GM19455 (cell line): ENCODE measurements around the gene PIKFYVE.
"Not testable (repeated sequence)": the region's sequence is repeated elsewhere in the genome, so short reads cannot be mapped to it uniquely, and the experiment has no call there.

Experiments used
- ATAC-seq: cut with Tn5 transposase; IDR thresholded peaks from one replicate; pipeline ENCODE4 v1.9.1; 2021; ENCODE audit not compliant: unreplicated experiment

The PIKFYVE gene

DNA sequence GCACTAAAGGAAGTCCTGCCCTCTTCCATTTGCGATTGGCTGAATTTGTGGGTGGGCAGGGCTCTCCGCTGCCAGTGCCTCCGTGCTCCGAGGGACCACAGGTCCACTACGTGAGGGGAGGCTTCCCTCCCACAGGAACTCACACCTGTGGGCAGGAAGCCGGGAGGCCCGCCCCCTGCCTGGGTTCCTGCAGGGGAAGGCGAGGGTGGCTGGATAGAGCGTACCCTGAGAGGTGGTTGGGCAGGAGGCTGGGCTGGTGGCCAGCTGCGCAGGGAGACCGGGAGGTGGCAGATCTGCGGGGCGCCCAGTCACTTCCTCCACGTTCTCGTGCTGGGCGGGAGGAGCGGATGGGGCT lies 93.6 kb downstream of the PIKFYVE start:
- no peak for ATAC-seq

DNA sequence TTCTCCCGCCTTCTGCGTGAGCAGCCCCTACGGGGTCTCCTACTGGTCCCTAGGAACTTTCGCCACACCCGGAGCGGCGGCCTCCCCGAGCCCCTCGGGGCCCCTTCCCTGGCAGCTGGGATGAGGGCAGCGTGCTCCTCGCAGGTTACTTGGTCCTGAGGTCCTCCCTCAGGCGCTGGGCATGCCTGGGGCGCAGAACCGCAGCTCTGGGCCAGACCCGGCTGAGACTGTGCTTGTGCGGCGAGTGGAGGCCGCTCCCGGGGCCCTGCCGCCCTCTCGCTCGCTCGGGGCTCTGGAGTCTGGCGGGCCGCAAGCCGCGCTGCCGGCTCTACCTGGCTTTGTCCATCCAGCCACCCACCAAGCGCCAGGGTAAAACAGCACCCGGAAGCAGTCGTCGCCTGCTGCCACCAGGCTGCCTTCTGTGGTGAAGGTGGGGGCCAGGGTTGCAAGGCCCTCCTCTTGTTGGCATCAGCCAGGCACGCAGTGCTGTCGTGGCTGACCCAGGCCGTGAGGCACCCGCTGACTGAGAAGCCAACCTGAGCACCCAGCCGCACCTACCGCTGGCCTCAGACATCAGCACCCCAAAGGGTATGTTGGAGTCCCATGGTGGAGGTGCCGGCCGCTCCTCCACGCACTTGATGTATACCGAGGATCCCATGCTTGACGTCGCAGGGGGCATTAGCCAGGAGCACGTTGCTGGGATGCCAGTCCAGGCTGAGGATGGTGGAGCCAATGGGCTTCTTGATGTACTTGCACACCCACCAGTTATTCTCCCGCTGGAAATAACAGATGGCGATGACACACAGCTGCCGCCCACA lies 94.4 kb downstream of the PIKFYVE start:
- ATAC-seq: no peak

DNA sequence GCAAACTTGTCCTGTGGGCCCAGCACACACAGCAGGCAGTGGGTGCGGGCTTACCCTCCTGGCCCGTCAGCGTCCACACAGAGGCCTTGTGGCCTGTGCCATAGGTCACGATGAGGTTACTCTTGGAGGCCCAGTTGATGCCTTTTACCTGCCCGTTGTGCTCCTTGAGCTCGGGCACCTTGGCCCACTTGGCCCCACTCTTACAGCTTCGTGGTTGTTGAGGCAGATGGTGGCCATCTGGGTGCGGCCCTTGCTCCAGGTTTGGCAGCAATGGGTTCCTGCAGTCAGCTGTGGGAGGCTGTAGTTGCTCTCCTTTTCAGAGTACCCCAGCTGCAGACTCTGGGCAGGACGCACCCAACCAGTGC lies 95.0 kb downstream of the PIKFYVE start:
- no peak for ATAC-seq

DNA sequence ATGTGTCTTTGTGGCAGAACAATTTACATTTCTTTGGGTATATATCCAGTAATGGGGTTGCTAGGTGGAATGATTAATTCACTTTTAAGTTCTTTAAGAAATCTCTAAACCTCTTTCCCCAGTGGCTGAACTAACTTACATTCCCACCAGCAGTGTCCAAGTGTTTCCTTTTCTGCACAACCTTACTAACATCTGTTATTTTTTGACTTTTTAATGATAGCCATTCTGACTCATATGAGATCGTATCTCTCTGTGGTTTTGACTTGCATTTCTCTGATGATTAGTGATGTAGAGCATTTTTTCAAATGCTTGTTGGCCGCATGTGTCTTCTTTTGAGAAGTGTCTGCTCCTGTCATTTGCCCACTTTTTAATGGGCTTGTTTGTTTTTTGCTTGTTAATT lies 97.4 kb downstream of the PIKFYVE start:
- no peak for ATAC-seq

DNA sequence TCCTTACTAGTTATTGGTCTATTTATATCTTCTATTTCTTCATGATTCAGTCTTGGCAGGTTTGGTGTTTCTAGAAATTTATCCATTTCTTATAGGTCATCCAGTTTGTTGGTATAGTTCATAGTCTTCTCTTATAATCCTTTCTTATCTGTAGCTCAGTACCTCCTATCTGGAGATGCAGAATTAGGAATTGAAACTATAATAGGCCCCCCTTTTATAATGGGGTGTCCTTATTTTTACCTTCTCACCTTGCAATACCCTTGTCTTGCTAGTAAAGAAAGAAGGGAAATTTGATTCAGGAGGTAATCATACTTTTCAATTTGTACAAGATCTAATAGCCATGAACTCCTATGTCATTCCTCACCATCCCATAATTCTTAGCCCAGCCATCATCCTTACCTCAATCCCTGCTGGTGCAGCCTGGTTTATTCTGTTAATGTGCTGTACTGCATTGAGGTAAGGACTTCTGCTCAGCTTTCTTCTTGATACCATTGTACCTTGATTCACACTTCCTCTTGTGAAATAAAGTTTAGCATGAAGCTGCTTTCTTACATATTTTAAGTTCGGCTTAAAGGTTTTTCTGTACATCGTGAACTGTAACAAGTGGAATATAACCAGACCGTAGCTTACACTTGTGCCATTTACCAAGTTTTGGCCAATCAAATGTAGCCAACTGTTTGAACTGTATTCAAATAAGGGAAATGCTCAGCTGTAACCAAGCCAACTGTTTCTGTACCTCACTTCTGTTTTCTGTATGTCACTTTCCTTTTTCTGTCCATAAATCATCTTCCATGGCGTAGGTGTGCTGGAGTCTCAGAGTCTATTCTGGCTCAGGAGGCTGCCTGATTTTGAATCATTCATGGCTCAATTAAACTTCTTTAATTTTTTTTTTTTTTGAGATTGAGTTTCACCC lies 100.4 kb downstream of the PIKFYVE start:
- peak; percentile 64 for ATAC-seq

DNA sequence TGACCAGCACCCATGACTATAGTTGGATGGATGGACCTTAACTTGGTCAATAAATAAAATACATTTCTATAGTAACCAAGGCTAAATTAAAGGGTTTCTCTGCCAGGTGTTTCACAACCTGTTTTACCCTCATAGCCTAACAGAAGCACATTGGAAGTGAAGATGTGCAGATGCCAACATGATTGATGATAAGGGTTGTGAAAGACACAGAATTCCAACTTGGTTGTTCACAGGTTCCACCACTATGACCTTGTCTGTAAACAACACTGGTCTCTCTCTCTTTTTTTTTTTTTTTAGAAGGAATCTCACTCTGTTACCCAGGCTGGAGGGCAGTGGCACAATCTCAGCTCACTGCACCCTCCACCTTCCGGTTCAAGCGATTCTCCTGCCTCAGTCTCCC lies 103.0 kb downstream of the PIKFYVE start:
- no peak for ATAC-seq

DNA sequence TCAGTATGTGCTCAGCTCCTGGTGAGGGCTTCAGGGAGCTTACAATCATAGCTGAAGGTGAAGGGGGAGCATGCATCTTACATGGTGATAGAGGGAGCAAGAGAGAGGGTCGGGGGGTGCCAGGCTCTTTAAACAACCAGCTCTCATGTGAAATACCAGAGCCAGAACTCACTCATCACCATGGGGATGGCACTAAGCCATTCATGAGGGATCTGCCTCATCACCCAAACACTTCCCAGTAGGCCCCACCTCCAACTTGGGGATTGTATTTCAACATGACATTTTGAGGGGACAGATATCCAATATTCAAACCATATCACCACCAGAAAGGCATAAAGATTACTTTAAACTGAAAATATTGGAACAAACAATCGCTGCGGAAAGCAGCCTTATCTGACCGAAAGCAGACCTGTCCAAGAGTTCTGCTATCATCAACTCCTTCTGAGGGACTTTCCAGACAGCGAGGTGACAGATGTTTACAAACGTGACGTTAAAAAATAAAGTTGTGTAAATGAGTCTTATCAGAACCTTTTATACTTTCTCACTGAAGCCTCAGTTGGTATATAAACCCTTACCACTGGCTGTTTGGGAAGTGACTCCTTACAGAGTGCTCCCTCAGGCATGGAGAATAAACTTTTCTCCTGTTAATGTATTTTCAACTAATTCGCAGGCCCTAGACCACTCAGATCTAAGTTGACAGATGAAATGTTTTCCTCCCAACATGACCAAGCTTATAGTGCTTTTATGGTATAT lies 105.0 kb downstream of the PIKFYVE start:
- no peak for ATAC-seq

DNA sequence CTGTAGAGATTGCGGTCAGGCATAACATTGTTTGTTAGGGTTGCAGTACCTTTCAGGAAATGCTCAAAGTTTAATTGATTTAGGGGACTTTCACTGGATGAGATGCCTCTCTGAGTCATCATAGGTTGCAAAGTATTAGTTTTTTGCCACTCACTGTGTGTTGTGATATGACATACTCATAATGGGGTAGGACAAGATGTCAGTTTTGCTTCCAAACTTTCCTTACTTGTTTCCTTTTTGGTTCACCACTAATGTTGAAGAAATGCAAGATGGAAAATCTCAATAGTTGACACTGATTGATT lies 105.5 kb downstream of the PIKFYVE start:
- ATAC-seq: no peak

DNA sequence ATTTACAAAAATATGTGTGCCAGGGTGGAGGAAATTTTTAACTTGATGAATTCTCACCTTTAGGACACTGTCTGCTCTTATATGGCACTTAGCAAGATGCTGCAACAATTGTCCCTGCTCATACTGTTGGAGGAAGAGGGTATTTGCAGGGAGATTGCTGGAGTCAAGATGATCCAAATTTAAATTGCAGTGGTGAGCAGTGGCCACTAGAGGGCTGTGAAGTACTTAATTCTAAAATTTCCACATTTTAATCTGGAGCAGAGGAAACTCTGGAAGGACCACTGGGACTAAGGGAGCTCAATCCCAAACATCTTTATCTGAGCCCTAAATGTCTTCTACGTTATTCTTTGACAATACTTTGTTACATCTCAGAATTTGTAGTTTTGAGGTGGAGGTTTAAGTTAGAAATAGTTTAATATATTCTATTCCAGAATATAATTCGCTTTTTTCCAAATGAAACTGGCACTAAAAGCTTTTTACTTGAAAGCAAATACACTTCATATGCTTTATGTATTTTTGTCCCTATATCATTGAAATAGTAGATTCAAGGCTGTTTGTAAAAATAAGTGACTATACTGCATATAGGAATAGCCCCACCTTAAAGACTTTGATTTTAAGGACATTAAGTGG lies 107.5 kb downstream of the PIKFYVE start:
- peak; percentile 59 for ATAC-seq

DNA sequence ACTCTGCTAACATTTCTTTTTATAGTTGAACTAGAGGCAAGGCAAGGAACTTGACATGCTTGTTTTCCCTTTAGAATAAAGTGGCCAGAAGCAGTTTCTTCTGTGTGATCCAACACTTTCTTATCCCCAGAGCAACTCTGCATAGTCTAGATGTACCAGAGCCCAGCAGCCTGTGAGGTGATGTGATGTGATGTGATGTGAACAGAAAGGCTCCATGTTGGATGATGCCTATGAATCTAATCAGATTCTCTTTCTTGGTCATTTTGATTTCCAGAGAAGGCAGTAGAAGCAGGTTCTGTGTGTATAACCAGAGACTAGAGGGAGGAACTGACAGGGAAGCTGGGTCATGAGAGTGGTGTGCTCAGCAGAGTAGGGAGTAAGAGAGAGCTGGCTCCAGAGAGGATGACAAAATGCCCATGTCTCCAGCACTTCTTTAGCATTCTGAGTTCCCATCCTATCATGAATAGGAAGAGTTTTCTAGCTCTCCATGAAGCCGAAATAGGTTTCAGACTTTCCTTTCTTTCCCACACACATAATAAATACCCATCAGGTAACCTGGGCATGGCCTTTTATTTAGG lies 109.5 kb downstream of the PIKFYVE start:
- no peak for ATAC-seq

DNA sequence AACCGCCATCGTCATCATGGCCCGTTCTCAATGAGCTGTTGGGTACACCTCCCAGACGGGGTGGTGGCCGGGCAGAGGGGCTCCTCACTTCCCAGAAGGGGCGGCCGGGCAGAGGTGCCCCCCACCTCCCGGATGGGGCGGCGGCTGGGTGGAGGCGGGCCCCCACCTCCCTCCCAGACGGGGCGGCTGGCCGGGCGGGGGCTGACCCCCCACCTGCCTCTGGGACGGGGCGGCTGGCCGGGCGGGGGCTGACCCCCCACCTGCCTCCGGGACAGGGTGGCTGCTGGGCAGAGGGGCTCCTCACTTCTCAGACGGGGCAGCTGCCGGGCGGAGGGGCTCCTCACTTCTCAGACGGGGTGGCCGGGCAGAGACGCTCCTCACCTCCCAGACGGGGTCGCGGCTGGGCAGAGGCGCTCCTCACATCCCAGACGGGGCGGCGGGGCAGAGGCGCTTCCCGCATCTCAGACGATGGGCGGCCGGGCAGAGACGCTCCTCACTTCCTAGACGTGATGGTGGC lies 111.3 kb downstream of the PIKFYVE start:
- ATAC-seq: not testable (repeated sequence)

DNA sequence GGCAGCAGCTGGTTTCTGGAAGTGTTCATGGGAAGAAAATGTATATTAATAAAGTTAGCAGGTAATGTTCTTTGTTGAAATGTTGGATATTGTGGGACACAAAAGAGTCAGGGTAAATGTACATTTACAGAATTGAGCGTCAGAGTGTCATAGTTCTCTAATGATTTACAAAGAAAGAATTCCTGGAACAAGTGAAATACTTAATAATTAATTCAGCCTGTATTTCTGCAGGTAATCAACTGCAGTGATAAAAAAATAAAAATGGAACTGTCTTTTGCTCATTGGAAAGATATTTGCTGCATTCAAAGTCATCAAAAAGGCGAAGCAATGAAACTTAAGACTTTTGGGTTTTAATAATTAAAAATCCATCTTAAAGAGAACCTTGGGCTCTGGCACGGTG lies 113.1 kb downstream of the PIKFYVE start:
- no peak for ATAC-seq

DNA sequence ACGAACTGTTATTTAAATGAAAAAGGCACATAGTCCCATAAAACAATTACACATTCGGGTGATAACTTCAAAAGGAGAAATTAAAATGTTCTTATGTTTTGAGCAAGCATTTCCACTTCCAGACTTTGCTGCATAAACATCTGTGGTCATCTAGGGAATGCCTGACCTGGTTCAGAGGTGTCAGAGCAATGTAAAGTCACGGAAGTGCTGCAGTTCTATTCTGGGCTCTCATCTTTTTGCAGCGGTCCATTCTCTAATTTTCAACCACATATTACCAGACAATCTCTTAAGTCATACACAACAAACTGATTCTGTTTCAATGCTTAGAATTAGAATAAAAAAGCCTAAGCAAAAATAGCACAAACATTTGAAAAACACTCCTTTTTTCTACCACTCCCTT lies 118.6 kb downstream of the PIKFYVE start:
- ATAC-seq: no peak

DNA sequence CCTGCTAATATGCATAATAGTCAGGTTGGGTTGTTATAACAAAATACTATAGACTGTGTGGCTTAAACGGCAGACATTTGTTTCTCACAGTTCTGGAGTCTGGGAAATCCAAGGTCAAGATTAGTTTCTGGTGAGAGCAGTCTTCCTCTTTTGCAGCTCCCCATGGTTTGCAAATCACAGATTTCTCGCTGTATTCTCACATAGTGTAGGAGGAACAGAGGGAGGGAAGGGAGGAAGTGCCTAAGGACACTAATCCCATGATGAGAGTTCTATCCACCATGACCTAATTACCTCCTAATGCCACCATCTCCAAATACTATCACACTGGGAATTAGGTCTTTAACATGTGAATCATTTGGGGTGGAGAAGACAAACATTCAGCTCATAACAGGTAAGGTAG lies 120.5 kb downstream of the PIKFYVE start:
- no peak for ATAC-seq

DNA sequence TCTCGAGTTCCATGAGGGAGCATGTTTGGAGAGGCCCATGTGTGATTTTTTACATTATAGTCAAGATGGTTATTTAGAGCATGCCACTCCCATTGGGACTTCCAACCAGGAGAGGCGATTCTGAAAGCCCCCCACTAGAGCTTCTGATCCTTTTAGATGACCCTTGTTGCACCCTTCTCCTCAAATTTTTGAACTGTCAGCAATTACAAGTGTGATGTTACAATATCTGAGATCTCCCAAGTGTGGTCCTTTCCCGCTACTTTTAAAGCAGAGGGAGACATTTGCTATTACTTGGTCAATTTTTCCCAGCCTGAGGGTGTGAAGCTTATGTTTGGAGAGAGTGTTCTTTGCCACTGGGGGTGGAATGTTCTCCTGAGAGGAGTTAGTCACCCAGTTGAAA lies 123.9 kb downstream of the PIKFYVE start:
- ATAC-seq: no peak

DNA sequence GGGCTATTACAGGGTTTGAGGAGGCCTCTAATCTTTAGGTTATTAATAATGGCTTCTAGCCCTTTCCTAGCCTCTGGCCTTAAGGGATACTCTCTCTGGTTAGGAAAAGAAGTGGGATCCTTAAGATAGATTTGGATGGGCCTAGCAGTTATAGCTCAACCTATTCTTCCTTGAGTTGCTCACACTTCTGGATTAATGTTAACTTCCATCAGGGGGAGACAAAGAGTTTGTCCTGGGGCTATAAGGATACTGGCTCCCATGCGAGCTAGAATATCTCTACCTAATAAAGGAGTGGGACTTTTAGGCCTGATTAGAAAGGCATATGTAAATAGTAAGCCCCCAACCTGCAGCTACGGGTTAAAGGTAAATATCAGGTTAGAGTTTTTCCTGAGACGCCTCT lies 126.2 kb downstream of the PIKFYVE start:
- ATAC-seq: no peak

DNA sequence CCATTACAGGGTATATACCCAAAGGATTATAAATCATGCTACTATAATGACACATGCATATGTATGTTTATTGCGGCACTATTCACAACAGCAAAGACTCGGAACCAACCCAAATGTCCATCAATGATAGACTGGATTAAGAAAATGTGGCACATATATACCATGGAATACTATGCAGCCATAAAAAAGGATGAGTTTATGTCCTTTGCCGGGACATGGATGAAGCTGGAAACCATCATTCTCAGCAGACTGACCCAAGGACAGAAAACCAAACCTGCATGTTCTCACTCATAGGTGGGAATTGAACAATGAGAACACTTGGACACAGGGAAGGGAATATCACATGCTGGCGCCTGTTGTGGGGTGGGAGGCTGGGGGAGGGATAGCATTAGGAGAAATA lies 130.7 kb downstream of the PIKFYVE start:
- not testable (repeated sequence) for ATAC-seq

DNA sequence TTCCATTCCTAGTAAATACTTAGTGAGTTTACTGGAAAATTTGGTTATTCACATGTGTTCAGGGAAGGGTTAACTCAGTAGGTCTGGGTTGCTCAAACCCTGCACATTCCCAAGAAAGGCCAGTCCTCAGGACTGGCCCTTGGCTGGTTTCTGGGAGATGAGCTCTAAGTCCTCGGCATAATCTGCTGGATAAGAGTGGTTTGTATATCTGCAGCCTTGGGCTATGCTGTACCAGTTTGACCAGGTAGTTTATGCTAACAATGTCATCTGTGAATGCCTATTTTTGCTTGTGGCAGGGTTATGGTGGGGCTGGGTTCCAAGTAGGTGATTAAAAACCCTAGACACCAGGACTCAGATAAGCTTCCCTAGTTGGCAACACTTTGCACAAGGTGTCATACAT lies 133.1 kb downstream of the PIKFYVE start:
- ATAC-seq: no peak

DNA sequence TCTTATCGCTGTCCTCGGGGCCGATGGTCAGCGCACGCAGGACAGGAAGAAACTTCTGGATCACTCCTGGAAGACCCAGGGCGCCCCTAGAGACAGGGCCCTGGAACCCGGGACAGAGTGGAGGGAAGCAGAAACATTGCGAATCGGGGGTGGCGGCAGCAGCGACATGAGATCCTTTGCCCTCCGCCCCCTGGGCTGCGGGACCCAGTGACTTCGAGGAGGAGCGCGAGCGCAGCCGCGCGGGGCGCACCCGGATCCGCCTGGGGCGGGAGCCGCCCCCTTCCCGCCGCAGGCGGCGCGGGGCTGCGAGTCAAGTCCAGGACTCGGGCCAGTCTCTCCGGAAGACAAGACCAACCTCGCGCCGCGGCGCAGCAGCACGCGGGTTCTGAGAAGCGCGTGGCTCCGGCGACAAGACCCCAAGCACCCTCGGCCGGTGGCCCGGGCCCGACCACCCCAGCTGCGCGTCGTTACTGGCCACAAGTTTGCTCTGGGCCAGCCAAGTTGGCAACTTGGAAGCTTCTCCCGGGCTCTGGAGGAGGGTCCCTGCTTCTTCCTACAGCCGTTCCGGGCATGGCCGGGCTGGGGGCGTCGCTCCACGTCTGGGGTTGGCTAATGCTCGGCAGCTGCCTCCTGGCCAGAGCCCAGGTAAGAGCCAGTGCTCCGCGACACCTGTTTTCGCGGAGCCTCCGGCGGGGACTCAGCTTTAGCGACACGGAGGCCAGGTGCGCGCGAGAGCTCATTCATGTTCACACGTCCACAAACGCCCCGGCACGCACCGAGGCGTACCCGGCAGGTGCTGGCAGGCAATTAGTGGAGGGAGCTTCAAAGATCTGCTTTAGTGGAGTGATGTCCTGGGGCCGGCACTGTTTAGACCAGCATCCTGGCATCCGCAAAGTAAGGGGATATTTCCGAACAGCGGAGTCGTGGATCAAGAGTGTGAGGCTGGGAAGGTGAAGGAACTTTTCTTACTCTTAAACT lies 140.7 kb downstream of the PIKFYVE start, which contains the start of gene PTH2R:
PTH2R (plus strand) TSS at position 319 of the 978 bp plus-strand sequence; CDS start at position 571, 252 bp downstream.
- no peak for ATAC-seq
